Mesodermal cell (in vitro differentiated cells): ENCODE measurements around the gene TNFRSF8.

Source experiments
- H3K27ac ChIP-seq: 2 replicates; pipeline ENCODE4 v1.7.0; 2013; ENCODE audit warnings: mild to moderate bottlenecking, low read depth, low read length, moderate library complexity; ENCODE audit not compliant: severe bottlenecking
- H3K36me3 ChIP-seq: 2 replicates; pipeline ENCODE4 v1.7.1; 2013; ENCODE audit warnings: mild to moderate bottlenecking, low read length, moderate library complexity; ENCODE audit not compliant: control insufficient read depth, insufficient read depth
- H3K4me1 ChIP-seq: one replicate; pipeline ENCODE4 v1.7.1; 2013; ENCODE audit warnings: mild to moderate bottlenecking, low read length; ENCODE audit not compliant: insufficient read depth, control insufficient read depth, poor library complexity, severe bottlenecking
- H3K4me3 ChIP-seq: 2 replicates; pipeline ENCODE4 v1.7.0; 2013; ENCODE audit warnings: low read length, control low read depth, mild to moderate bottlenecking; ENCODE audit not compliant: insufficient read depth, poor library complexity, severe bottlenecking; ENCODE audit errors: extremely low read depth
- H3K9me3 ChIP-seq: 2 replicates; pipeline ENCODE4 v1.7.1; 2013; ENCODE audit warnings: mild to moderate bottlenecking, low read length, moderate library complexity; ENCODE audit not compliant: control insufficient read depth
- WGBS, 2 experiments: methylation state at CpG; one replicate each; pipeline ENCODE4 v1.1.5; 2013; ENCODE audit warnings: missing lambda C conversion rate in 2 of 2; ENCODE audit not compliant: insufficient coverage in 2 of 2; 5-methylcytosine and 5-hydroxymethylcytosine counted together

Gene TNFRSF8

DNA sequence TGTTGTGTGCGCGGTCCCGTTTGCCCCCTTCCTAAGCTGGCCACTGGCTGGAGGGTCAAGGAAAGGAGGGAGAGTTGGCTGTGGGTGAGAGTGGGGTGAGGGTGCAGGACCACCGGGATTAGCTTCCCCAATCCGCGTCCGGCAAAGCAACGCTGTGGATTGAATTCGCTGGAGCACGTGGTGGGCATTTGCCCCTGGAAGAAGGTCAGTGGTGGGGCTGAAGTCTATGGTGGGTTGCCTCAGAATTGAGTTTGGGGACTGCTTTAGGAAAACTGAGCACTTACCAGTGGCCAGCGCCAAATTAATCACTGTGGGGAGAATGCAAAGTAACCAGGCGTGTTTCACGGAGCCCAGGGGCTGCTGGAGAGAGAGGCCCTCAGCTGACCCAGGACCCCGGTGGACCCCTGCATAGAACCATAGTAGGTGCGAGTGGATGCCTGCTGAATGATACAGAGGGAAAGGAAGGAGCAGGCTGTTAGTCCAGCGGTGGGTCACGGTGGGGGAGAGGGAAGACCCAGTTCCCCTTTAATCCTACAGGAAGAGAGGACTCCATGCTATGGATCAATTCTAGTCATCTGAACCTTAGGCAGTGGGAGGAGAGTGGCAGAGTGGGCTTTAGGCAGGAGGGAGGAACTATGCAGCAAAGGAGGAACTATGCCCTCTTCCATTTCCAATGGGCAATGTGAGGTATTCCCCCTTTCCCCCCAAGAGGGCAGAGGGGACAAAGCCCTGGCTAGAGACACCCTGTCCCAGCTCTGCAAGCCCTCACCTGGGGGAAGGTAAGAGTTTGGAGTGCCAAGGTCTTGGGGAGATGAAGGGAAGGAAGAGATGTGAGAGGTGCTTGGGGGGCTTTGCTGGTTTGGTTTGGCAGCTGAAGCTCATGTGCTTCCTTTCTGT lies 1.2 kb downstream of the TNFRSF8 start:
- Histone ChIP-seq H3K36me3 (no peaks in the 10 kb centered on the region), H3K27ac (no peak overlapping the region), H3K9me3 (no peaks in the 10 kb centered on the region), H3K4me1 (peaks cover 20% of the 10 kb centered on the region), H3K4me3 (no peak overlapping the region)
- WGBS, 2 experiments: 10 to 16% methylated on average over 10 to 16 of the region's 17 CpGs

DNA sequence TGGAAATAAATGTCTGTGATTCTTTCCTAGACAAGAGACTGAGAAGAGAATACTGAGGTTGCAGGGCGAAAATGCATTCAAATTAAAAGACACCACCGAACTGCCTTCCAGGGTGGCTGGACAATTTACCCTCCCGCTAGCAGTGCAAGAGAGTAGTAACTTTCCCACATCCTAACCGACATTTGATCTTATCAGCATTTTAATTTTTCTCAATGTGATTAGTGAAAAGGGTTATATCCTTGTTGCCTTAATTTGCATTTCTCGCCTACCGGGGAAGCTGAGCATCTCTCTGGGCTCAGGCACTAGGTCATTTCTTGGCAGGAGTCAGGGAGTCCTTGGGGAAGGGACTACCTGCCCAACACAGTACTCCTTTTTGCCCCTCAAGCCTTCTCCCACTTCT lies 2.8 kb downstream of the TNFRSF8 start:
- H3K27ac ChIP-seq: no peak overlapping the region
- WGBS, 2 experiments: 65 to 76% methylated on average over 3 to 4 of the region's 6 CpGs
- peaks cover 26% of the 10 kb centered on the region for H3K4me1 ChIP-seq
- no peaks in the 10 kb centered on the region for H3K9me3 ChIP-seq
- no peak overlapping the region for H3K4me3 ChIP-seq
- no peaks in the 10 kb centered on the region for H3K36me3 ChIP-seq

DNA sequence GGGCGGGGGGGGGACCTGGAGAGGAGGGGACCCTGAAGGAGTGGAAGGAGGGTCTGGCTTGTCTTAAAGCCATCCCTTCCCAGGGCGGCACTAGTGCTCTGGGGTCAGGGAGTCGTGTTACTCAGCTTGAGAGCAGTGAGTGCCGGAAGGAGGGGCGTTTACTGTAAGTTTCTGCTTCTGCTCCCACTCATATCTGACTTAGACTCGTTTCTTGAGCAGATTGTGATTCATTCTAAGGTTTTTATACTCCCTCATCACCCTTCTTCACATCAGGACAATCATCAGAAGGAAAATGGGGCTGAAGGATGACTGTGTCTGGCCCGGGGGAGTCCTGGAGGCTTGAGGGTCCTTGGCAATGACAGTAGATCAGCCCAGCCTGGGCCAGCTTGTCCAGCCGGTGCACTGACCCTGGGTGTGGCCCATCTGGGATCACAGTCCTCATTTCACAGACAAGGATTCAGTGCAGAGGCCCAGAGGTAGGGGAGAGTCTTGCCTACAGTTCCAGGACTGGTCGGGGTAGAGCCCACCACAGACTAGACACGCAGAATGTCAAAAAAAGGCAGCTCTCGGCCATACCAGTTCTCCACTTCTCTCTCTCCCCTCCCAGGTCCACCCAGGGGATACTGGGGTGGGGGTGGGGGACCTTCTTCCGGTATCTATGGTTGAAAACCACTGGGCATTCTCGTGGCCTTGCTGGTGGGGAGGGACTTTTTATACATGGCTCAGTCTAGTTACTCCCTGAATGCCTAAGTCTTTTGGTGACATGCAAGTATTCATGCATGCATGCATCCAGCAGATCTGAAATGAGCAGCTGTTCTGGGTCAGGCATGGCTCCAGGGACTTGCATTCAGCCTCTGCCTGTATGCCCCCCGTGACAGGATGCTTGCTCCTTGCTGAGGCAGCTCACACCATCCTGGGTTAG lies 5.1 kb downstream of the TNFRSF8 start:
- Histone ChIP-seq H3K4me1 (peaks cover 23% of the 10 kb centered on the region), H3K9me3 (no peaks in the 10 kb centered on the region), H3K4me3 (peak overlapping the region; percentile 14), H3K27ac (peak overlapping the region; percentile 86), H3K36me3 (no peaks in the 10 kb centered on the region)
- WGBS, 2 experiments: 33 to 53% methylated on average over 4 to 7 of the region's 14 CpGs

DNA sequence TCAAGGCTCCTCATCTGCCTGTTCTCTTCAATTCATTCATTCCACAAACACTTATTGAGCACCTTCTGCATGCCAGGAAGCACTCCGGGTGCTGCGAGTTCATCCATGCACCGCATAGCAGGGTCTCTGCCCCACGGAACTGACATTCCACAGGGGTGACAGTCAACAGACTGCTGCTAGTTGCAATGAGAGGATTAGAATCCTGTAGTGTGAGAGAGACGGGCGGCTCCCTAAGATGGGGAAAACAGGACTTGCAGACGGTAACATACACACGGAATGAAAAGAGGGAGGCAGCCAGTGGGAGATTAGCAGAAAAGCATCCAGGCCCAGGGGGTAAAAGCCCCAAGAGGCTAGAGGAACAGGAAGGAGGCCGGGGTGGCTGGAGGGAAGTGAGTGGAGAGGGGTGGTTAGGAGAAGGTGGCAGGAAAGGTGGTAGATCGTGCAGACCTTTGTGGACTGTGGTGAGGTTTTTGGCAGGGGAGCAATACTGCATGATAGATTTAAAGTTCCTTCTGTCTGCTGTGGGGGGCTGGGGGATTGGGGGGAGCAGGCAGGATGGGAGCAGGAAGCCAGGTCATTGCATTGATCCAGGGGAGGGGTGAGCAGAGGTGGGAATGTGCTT lies 6.6 kb downstream of the TNFRSF8 start:
- no peaks in the 10 kb centered on the region for H3K36me3 ChIP-seq
- peak overlapping the region; percentile 64 for H3K27ac ChIP-seq
- H3K9me3 ChIP-seq: no peaks in the 10 kb centered on the region
- no peak overlapping the region for H3K4me3 ChIP-seq
- 48 to 62% methylated on average over 7 to 10 of the region's 10 CpGs for WGBS, 2 experiments
- peaks cover 22% of the 10 kb centered on the region for H3K4me1 ChIP-seq

DNA sequence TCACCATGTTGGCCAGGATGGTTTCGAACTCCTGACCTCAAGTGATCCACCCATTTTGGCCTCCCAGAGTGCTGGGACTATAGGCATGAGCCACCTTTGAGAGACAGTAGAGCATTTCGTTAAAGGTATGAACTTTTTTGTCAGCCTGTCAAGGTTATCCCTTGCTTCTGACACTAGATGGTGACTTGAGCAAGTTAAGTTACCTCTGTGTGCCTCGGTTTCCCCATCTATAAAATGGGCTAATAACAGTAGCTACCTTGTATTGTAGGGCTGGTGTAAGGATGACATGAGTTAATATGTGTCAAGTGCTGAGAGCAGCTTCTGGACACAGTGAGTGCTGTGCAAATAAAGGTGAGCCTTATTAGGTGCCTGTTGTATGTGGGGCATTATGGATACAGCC lies 8.8 kb downstream of the TNFRSF8 start:
- Histone ChIP-seq H3K4me3 (no peak overlapping the region), H3K4me1 (peaks cover 28% of the 10 kb centered on the region), H3K9me3 (no peaks in the 10 kb centered on the region), H3K27ac (no peak overlapping the region), H3K36me3 (no peaks in the 10 kb centered on the region)
- 81 to 97% methylated on average over 2 to 3 of the region's 3 CpGs for WGBS, 2 experiments

DNA sequence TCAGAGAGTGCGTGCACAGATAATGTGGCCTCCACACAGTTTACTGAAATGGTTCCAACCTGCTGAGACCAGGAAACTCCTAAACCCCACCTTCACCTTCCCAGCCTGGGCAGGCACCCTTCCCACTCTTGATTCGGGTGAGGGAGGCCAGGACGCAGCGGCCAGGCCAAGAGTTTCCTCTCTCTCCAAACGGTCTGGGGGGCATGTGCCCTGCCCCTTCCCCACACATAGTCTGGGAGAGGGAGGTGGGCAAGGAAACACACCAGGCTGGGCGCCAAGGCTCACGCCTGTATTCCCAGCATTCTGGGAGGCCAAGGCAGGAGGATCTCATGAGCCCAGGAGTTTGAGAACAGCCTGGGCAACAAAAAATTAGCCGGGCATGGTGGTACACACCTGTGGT lies 9.6 kb downstream of the TNFRSF8 start:
- Histone ChIP-seq H3K27ac (no peak overlapping the region), H3K4me1 (peaks cover 28% of the 10 kb centered on the region), H3K9me3 (no peaks in the 10 kb centered on the region), H3K36me3 (no peaks in the 10 kb centered on the region), H3K4me3 (no peak overlapping the region)
- WGBS, 2 experiments: 92 to 98% methylated on average over 4 to 6 of the region's 8 CpGs

DNA sequence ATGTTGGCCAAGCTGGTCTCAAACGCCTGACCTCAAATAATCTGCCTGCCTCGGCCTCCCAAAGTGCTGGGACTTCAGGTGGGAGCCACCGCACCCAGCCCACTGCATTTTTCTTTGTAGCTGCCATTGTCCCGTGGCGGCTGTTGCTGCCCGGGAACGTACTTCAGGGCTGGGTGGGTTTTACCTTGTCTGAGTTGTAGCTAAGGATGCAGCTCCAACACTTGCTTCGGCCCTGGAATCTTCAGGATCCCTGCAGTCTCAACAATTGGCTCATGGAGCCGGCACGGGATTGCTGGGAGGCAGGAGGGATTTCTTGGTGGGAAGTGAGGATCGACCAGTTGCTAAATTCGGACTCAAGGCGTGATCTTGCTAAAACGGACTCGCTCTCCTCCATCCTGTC lies 10.7 kb downstream of the TNFRSF8 start:
- Histone ChIP-seq H3K4me3 (no peak overlapping the region), H3K4me1 (peaks cover 19% of the 10 kb centered on the region), H3K36me3 (no peaks in the 10 kb centered on the region), H3K9me3 (no peaks in the 10 kb centered on the region), H3K27ac (no peak overlapping the region)
- WGBS, 2 experiments: 96 to 97% methylated on average over 12 to 15 of the region's 15 CpGs

DNA sequence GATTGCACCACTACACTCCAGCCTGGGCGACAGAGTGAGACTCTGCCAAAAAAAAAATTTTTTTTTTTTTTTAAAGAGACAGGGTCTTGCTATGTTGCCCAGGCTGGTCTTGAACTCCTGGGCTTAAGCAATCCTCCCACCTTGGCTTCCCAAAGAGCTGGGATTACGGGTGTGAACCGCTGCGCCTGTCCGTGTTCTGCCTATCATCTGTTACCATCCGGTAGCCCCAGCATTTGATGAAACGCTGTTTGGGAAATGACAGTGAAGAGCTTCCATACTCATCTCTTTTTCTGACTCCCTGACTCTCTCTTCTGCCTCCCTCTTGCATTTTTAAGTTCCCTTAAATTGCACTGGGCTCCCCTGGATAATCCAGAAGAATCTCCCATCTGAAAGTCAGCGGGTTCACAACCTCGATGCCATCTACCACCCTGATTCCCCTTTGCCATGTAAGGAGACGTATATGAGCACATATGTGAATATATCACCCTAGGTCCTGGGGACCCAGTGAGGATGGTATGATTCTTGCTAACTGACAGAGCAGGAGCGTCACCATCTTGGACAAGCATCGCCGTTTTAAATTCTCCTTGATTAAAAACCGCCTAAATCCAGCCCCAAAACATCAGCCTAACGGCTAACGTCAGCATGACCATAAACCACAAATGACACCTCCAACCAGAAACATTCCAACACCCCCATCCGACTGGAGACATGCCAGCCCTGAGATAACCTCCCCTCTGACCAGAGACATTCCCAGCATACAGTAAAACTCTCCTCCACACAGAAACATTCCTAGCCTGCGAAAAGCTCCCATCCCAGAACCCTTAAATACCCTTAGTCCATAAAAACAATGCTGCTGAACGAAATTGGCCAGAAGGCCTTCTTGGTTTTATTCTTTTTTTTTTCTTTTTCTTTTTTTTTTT lies 12.4 kb downstream of the TNFRSF8 start:
- Histone ChIP-seq H3K27ac (peak overlapping the region; percentile 87), H3K4me3 (no peak overlapping the region), H3K36me3 (no peaks in the 10 kb centered on the region), H3K9me3 (no peaks in the 10 kb centered on the region), H3K4me1 (peaks cover 18% of the 10 kb centered on the region)
- 87 to 94% methylated on average over 15 of the region's 19 CpGs for WGBS, 2 experiments

DNA sequence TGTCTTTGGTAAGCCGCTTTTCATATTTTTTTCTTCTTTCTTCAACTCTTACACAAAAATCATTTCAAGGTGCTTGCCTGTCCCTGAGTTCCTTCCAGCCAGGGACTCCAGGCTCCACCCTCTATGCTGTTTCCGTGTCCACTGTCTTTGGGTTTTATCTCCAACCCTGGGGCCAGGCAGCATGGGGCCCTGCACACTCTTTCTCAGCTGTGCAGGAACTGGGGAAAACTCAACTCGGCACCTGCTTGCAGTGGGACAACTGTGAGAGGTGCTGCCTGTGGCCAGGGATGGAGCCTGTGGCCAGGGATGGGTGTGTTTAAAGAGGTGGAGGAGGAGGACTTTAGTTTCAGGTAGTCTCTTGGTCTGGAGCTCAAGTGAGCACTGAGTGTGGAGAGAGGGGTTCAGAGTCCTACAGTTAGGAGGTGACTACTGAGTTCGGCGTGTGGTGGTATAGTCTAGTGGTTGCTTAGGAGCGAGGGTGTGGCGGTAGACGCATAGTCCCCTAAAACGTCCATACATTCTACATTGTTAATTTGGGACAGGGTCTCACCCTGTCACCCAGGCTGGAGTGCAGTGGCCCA lies 13.4 kb downstream of the TNFRSF8 start:
- H3K4me1 ChIP-seq: peaks cover 15% of the 10 kb centered on the region
- peak overlapping the region; percentile 87 for H3K27ac ChIP-seq
- no peaks in the 10 kb centered on the region for H3K9me3 ChIP-seq
- WGBS, 2 experiments: 87 to 99% methylated on average over 6 to 8 of the region's 9 CpGs
- no peaks in the 10 kb centered on the region for H3K36me3 ChIP-seq
- no peak overlapping the region for H3K4me3 ChIP-seq
